Osteoblast (primary cell): ENCODE measurements around the gene CDC42BPA. TPM values are rescaled to one million over a fixed set of nuclear protein-coding genes. Genes with fewer than 3 reads are reported as not detected.
"Not testable (repeated sequence)": the region's sequence is repeated elsewhere in the genome, so short reads cannot be mapped to it uniquely, and the experiment has no call there.

Experiments used
- DNase-seq: peaks from one replicate; pipeline ENCODE4 v3.0.0; 2011; ENCODE audit warnings: low spot score, mixed read lengths; ENCODE audit not compliant: insufficient read length; ENCODE audit errors: missing footprints
- H2AFZ ChIP-seq: 2 replicates; pipeline ENCODE4 v1.6.0; 2011; ENCODE audit warnings: mild to moderate bottlenecking, low read length
- H3K27ac ChIP-seq: 2 replicates; pipeline ENCODE4 v1.5.1; 2011; ENCODE audit warnings: mild to moderate bottlenecking, low read depth, low read length, moderate library complexity
- H3K27me3 ChIP-seq: 2 replicates; pipeline ENCODE4 v1.6.0; 2012; ENCODE audit warnings: mild to moderate bottlenecking, control low read depth, inconsistent platforms, low read length, moderate library complexity; ENCODE audit not compliant: insufficient read depth
- H3K36me3 ChIP-seq: 2 replicates; pipeline ENCODE4 v1.5.1; 2011; ENCODE audit warnings: mild to moderate bottlenecking, low read length, control low read depth, moderate library complexity; ENCODE audit not compliant: insufficient read depth
- H3K4me1 ChIP-seq: 2 replicates; pipeline ENCODE4 v1.5.1; 2011; ENCODE audit warnings: mild to moderate bottlenecking, low read length, control low read depth, moderate library complexity; ENCODE audit not compliant: insufficient read depth
- H3K4me2 ChIP-seq: 2 replicates; pipeline ENCODE4 v1.6.0; 2011; ENCODE audit warnings: mild to moderate bottlenecking, low read length; ENCODE audit not compliant: insufficient read depth
- H3K4me3 ChIP-seq: fragments of 200-600 bp; sonication (generic); 3 replicates; pipeline ENCODE4 v1.5.1; 2012; ENCODE audit warnings: mild to moderate bottlenecking, low read length, inconsistent platforms; ENCODE audit not compliant: insufficient read depth
- H3K79me2 ChIP-seq: 2 replicates; pipeline ENCODE4 v1.6.0; 2012; ENCODE audit warnings: mild to moderate bottlenecking, low read length, control low read depth, inconsistent platforms; ENCODE audit not compliant: insufficient read depth
- H3K9me3 ChIP-seq: 2 replicates; pipeline ENCODE4 v1.5.1; 2011; ENCODE audit warnings: low read depth, low read length, control low read depth
- H4K20me1 ChIP-seq: 2 replicates; pipeline ENCODE4 v1.6.0; 2012; ENCODE audit warnings: mild to moderate bottlenecking, low read length, control low read depth; ENCODE audit not compliant: insufficient read depth
- total RNA-seq: library from RNA; depleted of rRNA; stranded (reverse); fragments of >200 nt; gene quantifications from 2 replicates; pipeline ENCODE4 v1.2.3, GENCODE V29; 2012
- TF ChIP-seq, protein P1 (sequence below): IDR thresholded peaks from 2 replicates; pipeline ENCODE4 v1.5.1; 2011; ENCODE audit warnings: mild to moderate bottlenecking, low read depth, low read length, moderate library complexity; ENCODE audit errors: extremely low read depth

Gene CDC42BPA
- total RNA-seq, 1 donor = 77.8 TPM

DNA sequence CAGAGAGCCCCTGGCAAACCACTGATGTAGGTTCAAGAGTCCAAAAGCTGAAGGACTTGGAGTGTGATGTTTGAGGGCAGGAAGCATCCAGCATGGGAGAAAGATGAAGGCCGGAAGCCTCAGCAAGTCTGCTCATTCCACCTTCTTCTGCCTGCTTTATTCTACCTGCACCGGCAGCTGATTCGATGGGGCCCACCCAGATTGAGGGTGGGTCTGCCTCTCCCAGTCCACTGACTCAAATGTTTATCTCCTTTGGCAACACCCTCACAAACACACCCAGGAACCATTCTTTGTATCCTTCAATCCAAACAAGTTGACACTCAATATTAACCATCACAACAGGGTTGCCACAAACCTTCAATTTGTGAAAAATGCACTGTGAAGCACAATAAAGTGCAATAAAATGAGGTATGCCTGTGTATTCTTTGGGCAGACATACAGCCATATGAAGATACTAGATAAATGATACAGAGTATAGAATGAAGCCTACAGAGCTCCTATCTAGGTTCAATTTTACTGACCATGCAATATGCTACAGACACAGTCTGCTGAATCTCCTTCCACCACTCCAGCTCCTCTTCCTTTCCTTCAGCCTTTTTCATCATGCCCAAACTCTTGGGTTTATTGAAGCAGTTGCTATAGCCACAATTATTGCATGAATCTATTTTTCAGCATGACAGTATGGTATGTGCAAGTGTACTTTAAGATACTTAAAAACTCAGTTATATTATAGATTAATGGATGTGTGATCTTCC, 24.0 kb upstream of the CDC42BPA start:
- Histone ChIP-seq H3K36me3 (no peaks in the 10 kb centered on the region), H3K27ac (no peak overlapping the region), H3K9me3 (no peaks in the 10 kb centered on the region), H4K20me1 (no peaks in the 10 kb centered on the region), H3K4me2 (no peak overlapping the region), H3K4me3 (no peak overlapping the region), H2AFZ (no peak overlapping the region), H3K4me1 (peaks cover 13% of the 10 kb centered on the region), H3K79me2 (no peaks in the 10 kb centered on the region), H3K27me3 (no peaks in the 10 kb centered on the region)
- DNase-seq = no peak
- TF ChIP-seq, protein P1, sequence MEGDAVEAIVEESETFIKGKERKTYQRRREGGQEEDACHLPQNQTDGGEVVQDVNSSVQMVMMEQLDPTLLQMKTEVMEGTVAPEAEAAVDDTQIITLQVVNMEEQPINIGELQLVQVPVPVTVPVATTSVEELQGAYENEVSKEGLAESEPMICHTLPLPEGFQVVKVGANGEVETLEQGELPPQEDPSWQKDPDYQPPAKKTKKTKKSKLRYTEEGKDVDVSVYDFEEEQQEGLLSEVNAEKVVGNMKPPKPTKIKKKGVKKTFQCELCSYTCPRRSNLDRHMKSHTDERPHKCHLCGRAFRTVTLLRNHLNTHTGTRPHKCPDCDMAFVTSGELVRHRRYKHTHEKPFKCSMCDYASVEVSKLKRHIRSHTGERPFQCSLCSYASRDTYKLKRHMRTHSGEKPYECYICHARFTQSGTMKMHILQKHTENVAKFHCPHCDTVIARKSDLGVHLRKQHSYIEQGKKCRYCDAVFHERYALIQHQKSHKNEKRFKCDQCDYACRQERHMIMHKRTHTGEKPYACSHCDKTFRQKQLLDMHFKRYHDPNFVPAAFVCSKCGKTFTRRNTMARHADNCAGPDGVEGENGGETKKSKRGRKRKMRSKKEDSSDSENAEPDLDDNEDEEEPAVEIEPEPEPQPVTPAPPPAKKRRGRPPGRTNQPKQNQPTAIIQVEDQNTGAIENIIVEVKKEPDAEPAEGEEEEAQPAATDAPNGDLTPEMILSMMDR = no peak

- H3K4me3 ChIP-seq, H3K79me2 ChIP-seq, H3K9me3 ChIP-seq, H3K27ac ChIP-seq, H2AFZ ChIP-seq, H3K4me2 ChIP-seq, H3K4me1 ChIP-seq, DNase-seq, H3K27me3 ChIP-seq, H3K36me3 ChIP-seq, H4K20me1 ChIP-seq: not testable (repeated sequence)
Measured at GRCh38 chr1:227336136-227336535, 17.8 kb upstream of the CDC42BPA start.

- no peaks in the 10 kb centered on the region for H3K36me3 ChIP-seq
- H3K4me1 ChIP-seq = no peaks in the 10 kb centered on the region
- H3K79me2 ChIP-seq = no peaks in the 10 kb centered on the region
- no peaks in the 10 kb centered on the region for H3K9me3 ChIP-seq
- DNase-seq = no peak
- no peak overlapping the region for H2AFZ ChIP-seq
- H3K4me3 ChIP-seq = no peak overlapping the region
- no peaks in the 10 kb centered on the region for H4K20me1 ChIP-seq
- TF ChIP-seq, protein P1 = no peak
- H3K4me2 ChIP-seq = no peak overlapping the region
- no peaks in the 10 kb centered on the region for H3K27me3 ChIP-seq
- no peak overlapping the region for H3K27ac ChIP-seq
Measured at GRCh38 chr1:227335242-227336020, 17.1 kb upstream of the CDC42BPA start.

DNA sequence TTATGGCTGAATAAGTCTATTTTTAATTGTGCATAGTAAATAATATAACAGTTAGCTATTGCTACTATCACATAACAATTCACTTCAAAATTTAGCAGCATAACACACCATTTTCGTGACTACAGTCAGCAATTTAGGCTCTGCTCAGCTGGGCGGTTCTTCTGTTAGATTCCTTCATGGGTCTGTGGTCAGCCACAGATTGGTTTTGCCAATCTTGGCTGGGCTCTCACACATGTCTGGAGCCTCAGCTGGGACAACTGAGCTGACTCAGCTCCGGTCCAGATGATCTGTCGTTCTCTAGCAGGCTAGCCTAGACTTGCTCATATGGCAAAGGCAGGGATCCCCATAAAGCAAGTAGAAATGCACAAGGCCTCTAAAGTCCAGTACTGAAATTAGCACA, 15.1 kb upstream of the CDC42BPA start:
- no peaks in the 10 kb centered on the region for H3K79me2 ChIP-seq
- TF ChIP-seq, protein P1 = no peak
- no peaks in the 10 kb centered on the region for H3K36me3 ChIP-seq
- H3K27ac ChIP-seq = no peak overlapping the region
- no peak overlapping the region for H3K4me2 ChIP-seq
- no peaks in the 10 kb centered on the region for H4K20me1 ChIP-seq
- H2AFZ ChIP-seq = no peak overlapping the region
- no peaks in the 10 kb centered on the region for H3K27me3 ChIP-seq
- no peaks in the 10 kb centered on the region for H3K4me1 ChIP-seq
- no peak for DNase-seq
- H3K9me3 ChIP-seq = no peaks in the 10 kb centered on the region
- H3K4me3 ChIP-seq = no peak overlapping the region
